CD4-positive, alpha-beta memory T cell (primary cell): ENCODE data around the gene PROCA1. TPM values are rescaled to one million over a fixed set of nuclear protein-coding genes. Genes with fewer than 3 reads are reported as not detected.
A peak's percentile ranks its signal among the peaks of the same experiment; 100 is the strongest.

Experiments
- CTCF ChIA-PET: fragments of 350-600 bp; sonication (Branson Sonifier 250); formaldehyde crosslinking; loops from one replicate; lab custom pipeline; 2021; ENCODE audit warnings: inconsistent platforms; ENCODE audit not compliant: partially characterized antibody; lab: Charles Lee
- POLR2A ChIA-PET: fragments of 350-600 bp; sonication (Branson Sonifier 250); formaldehyde crosslinking; loops from one replicate; lab custom pipeline; 2021; ENCODE audit not compliant: partially characterized antibody; lab: Charles Lee
- DNase-seq, 5 donors: peaks; one replicate each; pipeline versions ENCODE4 v3.0.0 to v3.0.0-alpha.2; 2020 to 2022; ENCODE audit warnings: mixed read lengths in 1 of 5
- H3K27ac ChIP-seq: one replicate; pipeline ENCODE4 v1.7.0; 2013; ENCODE audit warnings: low read depth, low read length
- H3K27me3 ChIP-seq: 2 replicates; pipeline ENCODE4 v1.7.0; 2013; ENCODE audit warnings: mild to moderate bottlenecking, low read length, moderate library complexity; ENCODE audit not compliant: insufficient read depth
- H3K36me3 ChIP-seq: 2 replicates; pipeline ENCODE4 v1.7.0; 2013; ENCODE audit warnings: mild to moderate bottlenecking, low read length, moderate library complexity; ENCODE audit not compliant: insufficient read depth
- H3K4me1 ChIP-seq: 2 replicates; pipeline ENCODE4 v1.7.0; 2013; ENCODE audit warnings: mild to moderate bottlenecking, low read length, moderate library complexity; ENCODE audit not compliant: insufficient read depth
- H3K4me3 ChIP-seq, 2 donors: one replicate each; pipeline ENCODE4 v1.7.0; 2013; ENCODE audit warnings: low read length in 2 of 2, mild to moderate bottlenecking in 1 of 2
- H3K9me3 ChIP-seq, 2 donors: one replicate each; pipeline ENCODE4 v1.7.0; 2013; ENCODE audit warnings: low read length in 2 of 2, control low read depth in 1 of 2; ENCODE audit not compliant: control insufficient read depth in 1 of 2
- H3K27ac Mint-ChIP-seq, 7 donors: one replicate each; pipeline ENCODE4 v1.8.0; 2020 to 2021; ENCODE audit warnings: mixed read lengths in 7 of 7, mild to moderate bottlenecking in 6 of 7, inconsistent platforms in 3 of 7, moderate library complexity in 3 of 7
- H3K27me3 Mint-ChIP-seq, 2 donors: one replicate each; pipeline ENCODE4 v1.8.0; 2020 to 2021; ENCODE audit warnings: mixed read lengths in 2 of 2
- H3K36me3 Mint-ChIP-seq, 2 donors: one replicate each; pipeline ENCODE4 v1.8.0; 2020 to 2021; ENCODE audit warnings: mixed read lengths in 2 of 2, inconsistent platforms in 1 of 2, mild to moderate bottlenecking in 1 of 2
- H3K4me1 Mint-ChIP-seq, 4 donors: one replicate each; pipeline ENCODE4 v1.8.0; 2020 to 2021; ENCODE audit warnings: mixed read lengths in 4 of 4, mild to moderate bottlenecking in 1 of 4
- H3K4me3 Mint-ChIP-seq, 8 donors: one replicate each; pipeline ENCODE4 v1.8.0; 2020 to 2021; ENCODE audit warnings: mixed read lengths in 8 of 8, mild to moderate bottlenecking in 7 of 8, moderate library complexity in 6 of 8, inconsistent platforms in 3 of 8
- H3K9me3 Mint-ChIP-seq, 8 donors: one replicate each; pipeline ENCODE4 v1.8.0; 2020 to 2021; ENCODE audit warnings: mixed read lengths in 8 of 8, mild to moderate bottlenecking in 5 of 8, inconsistent platforms in 3 of 8, moderate library complexity in 1 of 8
- intact Hi-C: fragments of 100-400 bp; cut with micrococcal nuclease; formaldehyde crosslinking; loops from one replicate; pipeline ENCODE4 v1.15.1; 2023
- polyA plus RNA-seq, 2 donors: library from polyadenylated mRNA; unstranded; fragments of 300-500 nt; fragmentation: Illumina TruSeq; gene quantifications; one replicate each; pipeline ENCODE4 v1.2.3, GENCODE V29; 2021
- total RNA-seq, 2 experiments: library from RNA; stranded (reverse); gene quantifications; one replicate each; pipeline ENCODE4 v1.2.3, GENCODE V29; 2021

PROCA1 gene
- total and polyA plus RNA-seq, 4 experiments from 2014 or later, result 0.12 to 17.4 (median 7.9) TPM

DNA sequence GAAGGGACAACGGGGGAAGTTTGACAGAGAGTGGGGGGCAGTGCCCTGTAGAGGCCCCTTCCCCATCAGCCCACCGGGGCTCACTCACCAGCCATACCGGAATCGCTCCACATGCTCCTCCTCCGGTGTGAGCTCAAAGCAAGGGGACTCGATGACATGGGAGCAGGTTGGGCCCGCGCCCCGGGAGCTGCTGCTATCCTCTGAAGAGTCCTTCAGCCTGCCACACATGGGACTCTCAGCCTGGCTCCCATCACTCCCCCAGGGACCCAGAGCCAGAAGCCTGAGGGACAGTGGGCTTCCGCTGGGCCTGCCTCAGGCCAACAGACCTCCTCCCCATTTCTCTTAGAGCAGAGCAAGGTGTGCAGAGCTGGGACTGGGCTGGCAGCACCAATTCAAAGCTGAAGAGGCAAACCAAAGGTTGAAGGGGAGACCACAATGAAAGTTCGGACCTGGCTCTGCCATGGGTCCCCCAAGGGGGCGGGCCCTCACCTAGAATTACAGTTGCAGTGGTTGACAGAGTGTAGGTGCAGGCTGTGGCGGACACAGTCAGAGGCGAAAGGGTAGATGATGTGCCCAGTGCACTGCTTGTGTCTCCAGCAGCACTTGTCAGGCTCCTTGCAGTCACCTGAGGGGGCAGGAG is 7.3 kb downstream of the PROCA1 start:
- POLR2A ChIA-PET, result interaction anchor here (0.9 to 1.5 kb wide), 3 partner anchors 10 to 42 kb away, joined by 3 to 4 read pairs (median 3); partner anchors contain the start of genes RPL23A, SDF2 and SUPT6H
- Histone ChIP-seq H3K27me3 (no peaks in the 10 kb centered on the region), H3K4me3 (no peak overlapping the region), H3K9me3 (no peaks in the 10 kb centered on the region), H3K4me1 (no peaks in the 10 kb centered on the region), H3K36me3 (peaks cover 40% of the 10 kb centered on the region), H3K27ac (no peak overlapping the region)
- Mint-ChIP-seq H3K27me3 (no peaks in the 10 kb centered on the region), H3K4me1 (peaks cover 0 to 9% (median 5%) of the 10 kb centered on the region in 4 donors), H3K36me3 (peaks cover 35 to 45% of the 10 kb centered on the region in 2 donors), H3K9me3 (peaks cover 0 to 2% (median 0%) of the 10 kb centered on the region in 8 donors), H3K4me3 (no peak overlapping the region), H3K27ac (no peak overlapping the region)
- no peak for DNase-seq
- intact Hi-C loops, result no loop called here
- CTCF ChIA-PET, result no interaction called here

- H3K27me3 Mint-ChIP-seq, result no peaks in the 10 kb centered on the region
- Histone ChIP-seq H3K9me3 (no peaks in the 10 kb centered on the region), H3K36me3 (peaks cover 47% of the 10 kb centered on the region), H3K27me3 (no peaks in the 10 kb centered on the region), H3K4me1 (no peaks in the 10 kb centered on the region), H3K27ac (no peak overlapping the region), H3K4me3 (no peak overlapping the region)
- peaks cover 39 to 51% of the 10 kb centered on the region in 2 donors for H3K36me3 Mint-ChIP-seq
- peak overlapping the region in 3 of 7 donors; percentile 8 to 73 (median 51) for H3K27ac Mint-ChIP-seq
- intact Hi-C loops, result no loop called here
- ChIA-PET CTCF (no interaction called here), POLR2A (no interaction called here)
- peaks cover 0 to 9% (median 5%) of the 10 kb centered on the region in 4 donors for H3K4me1 Mint-ChIP-seq
- no peak overlapping the region for H3K4me3 Mint-ChIP-seq
- peaks cover 0 to 2% (median 0%) of the 10 kb centered on the region in 8 donors for H3K9me3 Mint-ChIP-seq
- no peak for DNase-seq
These were observed 8.0 kb downstream of the PROCA1 start for GRCh38 chr17:28703552-28704218.

- H3K36me3 ChIP-seq, result peaks cover 56% of the 10 kb centered on the region
- Mint-ChIP-seq H3K27me3 (no peaks in the 10 kb centered on the region), H3K4me1 (peaks cover 0 to 8% (median 5%) of the 10 kb centered on the region in 4 donors), H3K27ac (peak overlapping the region in 1 of 7 donors; percentile 25), H3K4me3 (no peak overlapping the region), H3K36me3 (peaks cover 46 to 60% of the 10 kb centered on the region in 2 donors), H3K9me3 (no peaks in the 10 kb centered on the region)
- H3K27me3 ChIP-seq, result no peaks in the 10 kb centered on the region
- no peak overlapping the region for H3K27ac ChIP-seq
- ChIA-PET POLR2A (interaction anchor here (1.0 to 2.2 kb wide), 3 partner anchors 9 to 58 kb away, joined by 3 to 14 read pairs (median 3); partner anchors contain the start of genes BLTP2, PROCA1 and RPL23A), CTCF (no interaction called here)
- no peak for DNase-seq
- H3K4me3 ChIP-seq, result no peak overlapping the region
- H3K9me3 ChIP-seq, result no peaks in the 10 kb centered on the region
- intact Hi-C loops, result no loop called here
- no peaks in the 10 kb centered on the region for H3K4me1 ChIP-seq
These were observed 8.9 kb downstream of the PROCA1 start for GRCh38 chr17:28702752-28703150.

- no peak overlapping the region for H3K4me3 ChIP-seq
- no peak overlapping the region for H3K27ac ChIP-seq
- no peaks in the 10 kb centered on the region for H3K27me3 ChIP-seq
- CTCF ChIA-PET, result no interaction called here
- H3K27ac Mint-ChIP-seq, result peak overlapping the region in 1 of 7 donors; percentile 73
- H3K4me3 Mint-ChIP-seq, result no peak overlapping the region
- POLR2A ChIA-PET, result interaction anchor here (1.0 to 2.2 kb wide), 3 partner anchors 9 to 57 kb away, joined by 3 to 14 read pairs (median 3); partner anchors contain the start of genes BLTP2, PROCA1 and RPL23A
- intact Hi-C loops, result no loop called here
- H3K4me1 ChIP-seq, result no peaks in the 10 kb centered on the region
- H3K9me3 ChIP-seq, result no peaks in the 10 kb centered on the region
- peaks cover 62% of the 10 kb centered on the region for H3K36me3 ChIP-seq
- H3K9me3 Mint-ChIP-seq, result no peaks in the 10 kb centered on the region
- H3K4me1 Mint-ChIP-seq, result peaks cover 0 to 2% (median 1%) of the 10 kb centered on the region in 4 donors
- H3K36me3 Mint-ChIP-seq, result peaks cover 52 to 65% of the 10 kb centered on the region in 2 donors
- DNase-seq, result no peak
- H3K27me3 Mint-ChIP-seq, result no peaks in the 10 kb centered on the region
These were observed 9.5 kb downstream of the PROCA1 start for GRCh38 chr17:28702026-28702751.

GRCh38 chr17:28700830-28701492 is 10.7 kb downstream of the PROCA1 start:
- Histone ChIP-seq H3K27me3 (no peaks in the 10 kb centered on the region), H3K27ac (no peak overlapping the region), H3K9me3 (no peaks in the 10 kb centered on the region), H3K4me3 (no peak overlapping the region), H3K4me1 (no peaks in the 10 kb centered on the region), H3K36me3 (peaks cover 72% of the 10 kb centered on the region)
- intact Hi-C loops, result no loop called here
- Mint-ChIP-seq H3K9me3 (no peaks in the 10 kb centered on the region), H3K4me1 (no peaks in the 10 kb centered on the region), H3K27ac (no peak overlapping the region), H3K36me3 (peaks cover 60 to 71% of the 10 kb centered on the region in 2 donors), H3K27me3 (no peaks in the 10 kb centered on the region), H3K4me3 (no peak overlapping the region)
- ChIA-PET POLR2A (interaction anchor here (1.4 to 2.2 kb wide), 2 partner anchors 10 to 19 kb away, joined by 3 to 14 read pairs; partner anchors contain the start of genes PROCA1 and RPL23A), CTCF (no interaction called here)
- no peak for DNase-seq

GRCh38 chr17:28700278-28700677 is 11.4 kb downstream of the PROCA1 start:
- H3K4me1 Mint-ChIP-seq, result no peaks in the 10 kb centered on the region
- no peak overlapping the region for H3K27ac ChIP-seq
- H3K9me3 ChIP-seq, result no peaks in the 10 kb centered on the region
- ChIA-PET POLR2A (no interaction called here), CTCF (no interaction called here)
- H3K4me1 ChIP-seq, result no peaks in the 10 kb centered on the region
- intact Hi-C loops, result no loop called here
- no peak overlapping the region for H3K4me3 Mint-ChIP-seq
- peaks cover 65 to 75% of the 10 kb centered on the region in 2 donors for H3K36me3 Mint-ChIP-seq
- H3K27ac Mint-ChIP-seq, result peak overlapping the region in 2 of 7 donors; percentile 30 to 47
- no peaks in the 10 kb centered on the region for H3K27me3 ChIP-seq
- H3K36me3 ChIP-seq, result peaks cover 79% of the 10 kb centered on the region
- H3K27me3 Mint-ChIP-seq, result no peaks in the 10 kb centered on the region
- H3K4me3 ChIP-seq, result no peak overlapping the region
- no peaks in the 10 kb centered on the region for H3K9me3 Mint-ChIP-seq
- DNase-seq, result no peak
